ENCODE data around the gene TNFRSF6B.

The TNFRSF6B gene

GRCh38 chr20:63707558-63708300 is 11.3 kb downstream of the TNFRSF6B start, which contains the start of the genes ARFRP1 and ZGPAT:
TSS of gene ARFRP1 (minus strand) at chr20:63707976. CDS start at chr20:63707091, 885 bp downstream.
TSS of gene ZGPAT (plus strand) at chr20:63708039. CDS start at chr20:63708581, 542 bp downstream.
- Histone ChIP-seq H3K4me3 (ENCODE audit: low read length, poor library complexity, severe bottlenecking) (peak within 1 kb of the TSS; percentile 96), H3K79me2 (ENCODE audit: insufficient read depth, low read length) (peaks cover 85% of the 10 kb centered on the region), H3K4me1 (ENCODE audit: insufficient read depth, low read length, poor library complexity, severe bottlenecking) (peaks cover 32% of the 10 kb centered on the region), H3K4me2 (ENCODE audit: low read depth, low read length, poor library complexity, severe bottlenecking) (peak within 1 kb of the TSS; percentile 92), H3K9me3 (ENCODE audit: insufficient read depth, low read depth, low read length) (no peaks in the 10 kb centered on the region), H3K36me3 (ENCODE audit: insufficient read depth, low read length) (peaks cover 25% of the 10 kb centered on the region), H4K20me1 (ENCODE audit: insufficient read depth, low read length, poor library complexity, severe bottlenecking) (peaks cover 37% of the 10 kb centered on the region), H3K9ac (ENCODE audit: low read depth, low read length, poor library complexity, severe bottlenecking) (peak within 1 kb of the TSS; percentile 93), H3K27me3 (ENCODE audit: insufficient read depth, low read length, poor library complexity, severe bottlenecking) (peaks cover 4% of the 10 kb centered on the region), H3F3A (ENCODE audit: low read depth) (no peaks in the 10 kb centered on the region), H2AFZ (ENCODE audit: low read length) (peak within 1 kb of the TSS; percentile 41; the same call in 1 of the 2 replicates), H3K9me2 (replicated peaks; ENCODE audit: low read depth, low read length) (no peaks in the 10 kb centered on the region)
- TF ChIP-seq, protein P1, sequence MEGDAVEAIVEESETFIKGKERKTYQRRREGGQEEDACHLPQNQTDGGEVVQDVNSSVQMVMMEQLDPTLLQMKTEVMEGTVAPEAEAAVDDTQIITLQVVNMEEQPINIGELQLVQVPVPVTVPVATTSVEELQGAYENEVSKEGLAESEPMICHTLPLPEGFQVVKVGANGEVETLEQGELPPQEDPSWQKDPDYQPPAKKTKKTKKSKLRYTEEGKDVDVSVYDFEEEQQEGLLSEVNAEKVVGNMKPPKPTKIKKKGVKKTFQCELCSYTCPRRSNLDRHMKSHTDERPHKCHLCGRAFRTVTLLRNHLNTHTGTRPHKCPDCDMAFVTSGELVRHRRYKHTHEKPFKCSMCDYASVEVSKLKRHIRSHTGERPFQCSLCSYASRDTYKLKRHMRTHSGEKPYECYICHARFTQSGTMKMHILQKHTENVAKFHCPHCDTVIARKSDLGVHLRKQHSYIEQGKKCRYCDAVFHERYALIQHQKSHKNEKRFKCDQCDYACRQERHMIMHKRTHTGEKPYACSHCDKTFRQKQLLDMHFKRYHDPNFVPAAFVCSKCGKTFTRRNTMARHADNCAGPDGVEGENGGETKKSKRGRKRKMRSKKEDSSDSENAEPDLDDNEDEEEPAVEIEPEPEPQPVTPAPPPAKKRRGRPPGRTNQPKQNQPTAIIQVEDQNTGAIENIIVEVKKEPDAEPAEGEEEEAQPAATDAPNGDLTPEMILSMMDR (conservative IDR thresholded peaks at IDR 0.05; ENCODE audit: low read length) = no peak
- no peak for TF ChIP-seq EZH2phosphoT487 (IDR thresholded peaks at IDR 0.05; ENCODE audit: borderline replicate concordance)

DNA sequence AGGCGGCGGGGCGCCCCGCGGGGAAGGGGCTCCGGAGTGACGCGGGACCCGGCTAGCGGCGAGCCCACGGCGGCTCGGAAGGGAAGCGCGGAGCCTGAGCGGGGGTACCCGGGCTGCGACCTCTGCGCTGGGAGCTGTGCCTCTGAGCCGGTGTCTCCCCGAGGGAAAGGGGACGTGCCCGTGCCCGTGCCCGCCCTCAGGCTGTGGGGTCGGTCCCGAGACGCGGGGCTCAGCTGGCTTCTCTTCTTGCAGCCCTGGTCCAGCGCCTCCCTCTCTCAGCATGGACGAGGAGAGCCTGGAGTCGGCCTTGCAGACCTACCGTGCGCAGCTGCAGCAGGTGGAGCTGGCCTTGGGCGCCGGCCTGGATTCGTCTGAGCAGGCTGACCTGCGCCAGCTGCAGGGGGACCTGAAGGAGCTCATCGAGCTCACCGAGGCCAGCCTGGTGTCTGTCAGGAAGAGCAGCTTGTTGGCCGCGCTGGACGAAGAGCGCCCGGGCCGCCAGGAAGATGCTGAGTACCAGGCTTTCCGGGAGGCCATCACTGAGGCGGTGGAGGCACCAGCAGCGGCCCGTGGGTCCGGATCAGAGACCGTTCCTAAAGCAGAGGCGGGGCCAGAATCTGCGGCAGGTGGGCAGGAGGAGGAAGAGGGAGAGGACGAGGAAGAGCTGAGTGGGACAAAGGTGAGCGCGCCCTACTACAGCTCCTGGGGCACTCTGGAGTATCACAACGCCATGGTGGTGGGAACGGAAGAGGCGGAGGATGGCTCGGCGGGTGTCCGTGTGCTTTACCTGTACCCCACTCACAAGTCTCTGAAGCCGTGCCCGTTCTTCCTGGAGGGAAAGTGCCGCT is 12.1 kb downstream of the TNFRSF6B start:
- H3K36me3 ChIP-seq (ENCODE audit: insufficient read depth, low read length) = peaks cover 25% of the 10 kb centered on the region
- TF ChIP-seq, protein P1 (conservative IDR thresholded peaks at IDR 0.05; ENCODE audit: low read length) = no peak
- no peak for TF ChIP-seq EZH2phosphoT487 (IDR thresholded peaks at IDR 0.05; ENCODE audit: borderline replicate concordance)
- H4K20me1 ChIP-seq (ENCODE audit: insufficient read depth, low read length, poor library complexity, severe bottlenecking) = peaks cover 37% of the 10 kb centered on the region
- H2AFZ ChIP-seq (ENCODE audit: low read length) = no peak overlapping the region
- peaks cover 92% of the 10 kb centered on the region for H3K79me2 ChIP-seq (ENCODE audit: insufficient read depth, low read length)
- H3K9me2 ChIP-seq (replicated peaks; ENCODE audit: low read depth, low read length) = no peaks in the 10 kb centered on the region
- peak overlapping the region; percentile 93 for H3K9ac ChIP-seq (ENCODE audit: low read depth, low read length, poor library complexity, severe bottlenecking)
- H3K4me1 ChIP-seq (ENCODE audit: insufficient read depth, low read length, poor library complexity, severe bottlenecking) = peaks cover 32% of the 10 kb centered on the region
- H3K27me3 ChIP-seq (ENCODE audit: insufficient read depth, low read length, poor library complexity, severe bottlenecking) = peaks cover 4% of the 10 kb centered on the region
- peak overlapping the region; percentile 92 for H3K4me2 ChIP-seq (ENCODE audit: low read depth, low read length, poor library complexity, severe bottlenecking)
- peak overlapping the region; percentile 96 for H3K4me3 ChIP-seq (ENCODE audit: low read length, poor library complexity, severe bottlenecking)
- no peaks in the 10 kb centered on the region for H3F3A ChIP-seq (ENCODE audit: low read depth)
- H3K9me3 ChIP-seq (ENCODE audit: insufficient read depth, low read depth, low read length) = no peaks in the 10 kb centered on the region

GRCh38 chr20:63709149-63709527 is 12.7 kb downstream of the TNFRSF6B start:
- H3K79me2 ChIP-seq (ENCODE audit: insufficient read depth, low read length) = peaks cover 96% of the 10 kb centered on the region
- no peak for TF ChIP-seq EZH2phosphoT487 (IDR thresholded peaks at IDR 0.05; ENCODE audit: borderline replicate concordance)
- TF ChIP-seq, protein P1 (conservative IDR thresholded peaks at IDR 0.05; ENCODE audit: low read length) = no peak
- H3K36me3 ChIP-seq (ENCODE audit: insufficient read depth, low read length) = peaks cover 25% of the 10 kb centered on the region
- H3K9me3 ChIP-seq (ENCODE audit: insufficient read depth, low read depth, low read length) = no peaks in the 10 kb centered on the region
- H3K9ac ChIP-seq (ENCODE audit: low read depth, low read length, poor library complexity, severe bottlenecking) = peak overlapping the region; percentile 93
- H2AFZ ChIP-seq (ENCODE audit: low read length) = no peak overlapping the region
- peaks cover 37% of the 10 kb centered on the region for H4K20me1 ChIP-seq (ENCODE audit: insufficient read depth, low read length, poor library complexity, severe bottlenecking)
- peak overlapping the region; percentile 92 for H3K4me2 ChIP-seq (ENCODE audit: low read depth, low read length, poor library complexity, severe bottlenecking)
- no peaks in the 10 kb centered on the region for H3K9me2 ChIP-seq (replicated peaks; ENCODE audit: low read depth, low read length)
- no peaks in the 10 kb centered on the region for H3F3A ChIP-seq (ENCODE audit: low read depth)
- peaks cover 32% of the 10 kb centered on the region for H3K4me1 ChIP-seq (ENCODE audit: insufficient read depth, low read length, poor library complexity, severe bottlenecking)
- peak overlapping the region; percentile 96 for H3K4me3 ChIP-seq (ENCODE audit: low read length, poor library complexity, severe bottlenecking)
- peaks cover 4% of the 10 kb centered on the region for H3K27me3 ChIP-seq (ENCODE audit: insufficient read depth, low read length, poor library complexity, severe bottlenecking)

Measured in Loucy (cell line).